Measurements from ENCODE around the gene TBL2.
"Not testable (repeated sequence)": the region's sequence is repeated elsewhere in the genome, so short reads cannot be mapped to it uniquely, and the experiment has no call there.

TBL2 gene, protein sequence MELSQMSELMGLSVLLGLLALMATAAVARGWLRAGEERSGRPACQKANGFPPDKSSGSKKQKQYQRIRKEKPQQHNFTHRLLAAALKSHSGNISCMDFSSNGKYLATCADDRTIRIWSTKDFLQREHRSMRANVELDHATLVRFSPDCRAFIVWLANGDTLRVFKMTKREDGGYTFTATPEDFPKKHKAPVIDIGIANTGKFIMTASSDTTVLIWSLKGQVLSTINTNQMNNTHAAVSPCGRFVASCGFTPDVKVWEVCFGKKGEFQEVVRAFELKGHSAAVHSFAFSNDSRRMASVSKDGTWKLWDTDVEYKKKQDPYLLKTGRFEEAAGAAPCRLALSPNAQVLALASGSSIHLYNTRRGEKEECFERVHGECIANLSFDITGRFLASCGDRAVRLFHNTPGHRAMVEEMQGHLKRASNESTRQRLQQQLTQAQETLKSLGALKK

DNA sequence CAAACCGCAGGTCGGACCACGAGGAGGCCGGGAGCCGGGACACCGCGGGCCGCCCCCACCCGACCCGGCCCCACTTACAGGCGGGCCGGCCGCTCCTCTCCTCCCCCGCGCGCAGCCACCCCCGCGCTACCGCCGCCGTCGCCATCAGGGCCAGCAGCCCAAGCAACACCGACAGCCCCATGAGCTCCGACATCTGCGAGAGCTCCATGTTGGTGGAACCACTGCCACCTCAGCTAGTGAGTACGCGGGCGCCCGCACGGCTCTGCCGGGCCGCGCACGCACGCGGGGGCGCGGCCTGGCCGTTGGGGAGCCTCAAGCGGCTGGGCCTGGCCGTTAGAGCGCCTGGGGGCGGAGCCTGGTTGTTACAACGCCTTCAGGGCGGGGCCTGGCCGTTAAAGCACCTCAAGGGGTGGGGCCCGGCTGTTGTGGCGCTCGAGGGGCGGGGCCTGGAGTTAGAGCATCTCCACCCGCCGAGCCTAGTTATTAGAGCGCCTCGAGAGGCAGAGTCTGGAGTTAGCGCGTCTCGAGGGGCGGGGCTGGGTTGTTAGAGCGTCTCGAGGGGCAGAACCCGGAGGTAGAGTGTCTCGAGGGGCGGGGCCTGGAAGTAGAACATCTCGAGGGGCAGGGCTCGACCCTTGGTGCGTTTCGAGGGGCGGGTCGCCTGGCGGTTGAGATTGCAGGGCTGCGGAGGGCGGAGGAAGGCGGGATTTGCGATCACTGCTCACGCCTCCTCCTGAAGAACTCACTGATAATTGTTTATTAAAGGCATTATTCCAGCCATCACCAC is at the start of gene TBL2:
Gene TBL2 (minus strand): TSS at position 238 of the 787 bp plus-strand sequence. CDS start 30 bp downstream, at position 208.
- peak; percentile 95 to 99 for DNase-seq (ENCODE audit: low read depth in 2 of 2)

DNA sequence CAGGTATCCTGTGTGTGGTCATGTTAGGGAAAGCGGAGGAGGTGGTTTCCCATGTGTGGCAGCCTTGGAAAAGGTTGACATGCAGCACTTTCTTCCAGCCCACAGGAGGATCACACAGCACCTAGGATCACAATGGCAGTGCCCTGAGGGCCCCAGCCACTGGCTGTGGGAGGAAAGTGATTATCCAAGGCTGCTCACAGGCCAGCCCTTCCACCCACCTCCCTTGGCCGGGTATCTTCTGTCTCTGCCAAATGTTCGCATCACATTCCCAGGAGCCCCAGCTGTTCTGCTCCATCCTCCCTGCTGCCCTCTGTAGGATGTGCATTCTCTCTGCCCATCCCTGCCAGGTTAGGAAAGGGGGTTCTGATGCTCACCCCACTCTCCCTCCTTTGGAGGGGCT is 48.4 kb upstream of the TBL2 start:
- DNase-seq (ENCODE audit: low read depth in 2 of 2) = no peak

DNA sequence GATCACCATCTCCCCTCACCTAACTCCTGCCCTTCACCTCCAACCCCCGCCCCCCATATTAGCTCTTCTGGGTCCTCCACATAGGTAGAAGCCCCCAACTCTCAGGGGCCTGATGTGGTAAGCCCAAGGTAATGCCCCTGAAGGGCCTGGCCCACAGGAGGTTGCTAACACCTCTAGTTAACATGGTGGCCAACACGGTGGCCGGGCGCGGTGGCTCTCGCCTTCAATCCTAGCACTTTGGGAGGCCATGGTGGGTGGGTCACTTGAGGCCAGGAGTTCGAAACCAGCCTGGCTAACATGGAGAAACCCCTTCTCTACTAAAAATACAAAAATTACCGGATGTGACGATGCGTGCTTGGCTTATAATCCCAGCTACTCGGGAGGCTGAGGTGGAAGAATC is 46.9 kb upstream of the TBL2 start:
- no peak for DNase-seq (ENCODE audit: low read depth in 2 of 2)

DNA sequence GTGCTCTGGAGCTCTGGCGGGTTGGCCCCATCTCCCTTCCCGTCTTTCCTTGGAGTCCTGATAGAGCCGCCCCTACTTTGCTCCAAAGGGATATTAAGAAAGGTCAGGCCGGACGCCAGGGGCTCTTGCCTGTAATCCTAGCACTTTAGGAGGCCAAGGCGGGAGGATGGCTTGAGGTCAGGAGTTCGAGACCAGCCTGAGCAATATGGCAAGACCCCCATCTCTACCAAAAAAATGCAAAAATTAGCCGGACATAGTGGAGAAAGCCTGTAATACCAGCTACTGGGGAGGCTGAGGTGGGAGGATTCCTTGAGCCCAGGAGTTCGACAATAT is 46.3 kb upstream of the TBL2 start:
- no peak for DNase-seq (ENCODE audit: low read depth in 2 of 2)

DNA sequence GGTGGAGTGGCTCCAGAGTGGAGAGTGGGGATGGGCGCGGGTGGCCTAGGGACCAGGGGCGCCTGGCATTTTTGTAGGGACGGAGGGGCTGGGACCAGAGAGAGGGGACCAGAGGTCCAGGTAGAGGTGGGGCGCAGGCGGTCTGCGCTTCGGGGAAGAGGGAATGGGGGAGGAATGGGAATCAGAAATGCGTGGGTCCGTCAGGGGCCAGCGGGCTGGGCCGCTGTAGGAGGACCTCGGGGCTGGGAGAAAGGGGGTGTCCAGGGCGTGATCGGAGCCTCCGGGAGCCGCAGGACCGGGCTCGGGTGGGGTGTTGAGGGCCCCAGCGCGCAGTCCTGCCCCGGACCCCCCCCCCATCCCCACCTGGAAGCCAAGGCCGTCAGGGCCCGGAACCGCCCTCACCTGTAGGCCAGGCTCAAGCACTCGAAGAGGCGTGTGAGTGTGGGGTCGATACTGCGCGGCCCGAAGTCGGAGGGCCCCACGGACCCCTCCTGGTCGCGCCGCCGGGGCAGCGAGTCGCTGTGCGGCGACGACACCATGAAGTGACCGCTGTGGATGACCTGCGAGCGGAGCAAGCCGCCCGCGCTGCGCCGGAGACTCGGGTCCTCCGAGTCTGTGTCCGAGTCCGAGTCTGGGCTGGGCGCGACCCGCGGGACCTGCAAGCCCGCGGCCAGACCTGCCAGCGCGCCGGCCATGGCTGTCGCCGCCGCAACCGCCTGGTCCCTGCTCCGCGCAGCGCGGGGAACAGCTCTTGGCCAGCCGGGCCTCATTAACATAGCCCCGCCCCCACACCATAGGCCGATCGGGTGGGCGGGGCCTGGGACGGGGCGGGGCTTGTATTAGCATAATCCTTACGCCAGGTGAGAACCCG is 45.7 kb upstream of the TBL2 start, which contains the start of gene MLXIPL:
Gene MLXIPL (minus strand): TSS at position 725 of the 871 bp plus-strand sequence. CDS start 30 bp downstream, at position 695.
- peak; percentile 14 to 40 for DNase-seq (ENCODE audit: low read depth in 2 of 2)

DNA sequence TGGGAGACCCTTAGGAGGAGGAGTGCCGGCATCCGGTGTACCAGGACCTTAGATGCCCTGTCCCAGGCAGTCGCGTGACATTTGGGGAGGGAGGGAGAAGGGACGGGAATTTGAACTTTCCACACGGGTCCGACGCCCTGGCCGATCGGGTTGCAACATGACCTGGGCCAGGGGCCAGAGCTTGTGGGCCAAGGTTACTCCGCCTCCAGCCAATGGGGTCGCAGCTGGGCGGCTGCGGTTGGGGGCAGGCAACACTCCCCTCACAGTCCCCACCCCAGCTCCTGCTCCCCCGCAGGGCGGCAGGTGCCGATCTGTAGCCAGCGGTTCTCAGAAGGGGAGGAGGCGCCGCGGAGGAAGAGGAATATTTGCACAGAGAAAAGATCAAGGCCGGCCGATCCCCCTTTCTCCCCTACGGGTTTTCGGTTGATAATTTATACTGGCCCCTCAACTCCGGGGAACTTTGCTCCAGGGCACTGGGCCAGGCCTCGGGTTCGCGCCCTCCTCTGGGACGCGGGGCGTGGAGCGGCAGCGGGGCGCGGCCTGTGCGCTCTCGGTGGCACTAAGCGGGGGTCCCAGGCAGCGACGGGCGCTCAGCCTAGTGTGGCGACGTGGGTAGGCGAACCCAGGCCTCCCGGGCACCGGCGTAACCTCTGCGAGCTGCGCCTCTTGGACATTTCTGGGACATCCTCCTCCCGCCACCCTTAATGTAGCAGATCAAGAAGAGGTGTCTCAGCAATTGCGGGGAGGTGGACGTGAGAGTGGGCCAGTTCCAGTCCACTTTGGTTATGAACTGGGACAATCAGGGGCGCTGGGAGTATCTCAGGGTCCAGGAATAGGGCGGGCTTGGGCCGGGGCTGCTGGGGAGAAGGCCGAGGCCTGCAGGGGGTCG is 44.8 kb upstream of the TBL2 start:
- no peak for DNase-seq (ENCODE audit: low read depth in 2 of 2)

DNA sequence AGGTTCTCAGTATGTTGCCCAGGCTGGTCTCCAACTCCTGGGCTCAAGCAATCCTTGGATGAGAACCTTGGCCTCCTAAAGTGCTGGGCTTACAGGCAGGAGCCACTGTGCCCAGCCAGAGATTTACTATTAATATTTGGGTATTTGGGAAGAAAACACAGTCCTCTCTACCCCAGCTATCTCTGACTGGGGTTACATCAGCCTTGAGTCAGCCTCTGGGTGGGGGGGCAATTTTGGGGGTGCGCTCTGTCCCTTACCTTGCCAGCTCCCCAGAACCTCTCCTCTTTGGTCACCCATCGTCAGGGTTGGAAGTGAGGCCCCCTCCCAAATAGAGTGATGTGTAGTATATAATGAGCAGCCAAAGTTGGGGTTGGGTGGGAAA is 44.1 kb upstream of the TBL2 start:
- DNase-seq (ENCODE audit: low read depth in 2 of 2) = no peak

DNA sequence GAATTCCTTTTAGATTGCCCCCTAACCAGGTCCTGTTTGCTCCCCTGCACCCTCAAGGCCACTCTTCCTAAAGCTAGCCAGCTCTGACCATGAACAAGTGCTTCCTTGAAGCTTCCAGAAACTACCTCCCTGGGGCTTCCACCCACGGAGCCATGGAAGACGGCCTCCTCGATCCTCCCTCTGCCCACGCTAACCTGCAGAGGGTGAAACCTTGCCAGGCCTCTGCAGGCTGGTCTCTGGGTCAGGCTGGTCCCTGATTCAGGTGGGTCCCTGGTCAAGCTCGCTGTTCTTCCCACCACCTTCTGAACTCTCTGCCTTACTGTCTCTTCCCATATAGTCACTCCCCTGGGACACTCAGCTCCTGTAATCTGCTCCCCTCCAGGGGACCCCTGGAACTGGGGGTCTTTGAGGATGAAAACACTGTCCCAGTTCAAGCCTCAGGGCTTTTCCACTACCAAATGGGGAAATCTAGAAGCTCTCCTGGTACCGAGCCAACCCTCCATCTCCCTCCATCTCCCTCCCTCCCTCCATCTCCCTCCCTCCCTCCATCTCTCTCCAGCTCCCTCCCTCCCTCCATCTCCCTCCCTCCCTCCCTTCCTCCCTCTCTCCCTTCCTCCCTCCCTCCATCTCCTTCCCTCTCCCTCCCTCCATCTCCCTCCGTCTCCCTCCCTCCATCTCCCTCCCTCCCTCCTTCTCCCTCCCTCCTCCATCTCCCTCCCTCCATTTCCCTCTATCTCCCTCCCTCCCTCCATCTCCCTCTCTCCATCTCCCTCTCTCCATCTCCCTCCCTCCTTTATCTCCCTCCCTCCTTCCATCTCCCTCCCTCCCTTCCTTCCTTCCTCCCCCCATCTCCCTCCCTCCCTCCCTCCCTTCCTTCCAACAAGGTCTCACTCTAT is 43.0 kb upstream of the TBL2 start:
- DNase-seq (ENCODE audit: low read depth in 2 of 2) = no peak

DNA sequence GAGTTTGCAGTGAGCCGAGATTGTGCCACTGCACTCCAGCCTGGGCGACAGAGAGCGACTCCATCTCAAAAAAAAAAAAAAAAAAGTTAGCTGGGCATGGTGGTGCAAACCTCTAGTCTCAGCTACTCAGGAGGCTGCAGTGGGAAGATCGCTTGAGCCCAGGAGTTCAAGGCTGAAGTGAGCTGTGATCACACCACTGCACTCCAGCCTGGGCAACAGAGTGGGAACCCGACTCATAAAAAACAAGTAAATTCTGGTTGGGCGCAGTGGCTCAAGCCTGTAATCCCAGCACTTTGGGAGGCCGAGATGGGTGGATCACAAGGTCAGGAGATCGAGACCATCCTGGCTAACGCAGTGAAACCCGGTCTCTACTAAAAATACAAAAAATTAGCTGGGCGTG is 41.0 kb upstream of the TBL2 start:
- not testable (repeated sequence) for DNase-seq (ENCODE audit: low read depth in 2 of 2)

DNA sequence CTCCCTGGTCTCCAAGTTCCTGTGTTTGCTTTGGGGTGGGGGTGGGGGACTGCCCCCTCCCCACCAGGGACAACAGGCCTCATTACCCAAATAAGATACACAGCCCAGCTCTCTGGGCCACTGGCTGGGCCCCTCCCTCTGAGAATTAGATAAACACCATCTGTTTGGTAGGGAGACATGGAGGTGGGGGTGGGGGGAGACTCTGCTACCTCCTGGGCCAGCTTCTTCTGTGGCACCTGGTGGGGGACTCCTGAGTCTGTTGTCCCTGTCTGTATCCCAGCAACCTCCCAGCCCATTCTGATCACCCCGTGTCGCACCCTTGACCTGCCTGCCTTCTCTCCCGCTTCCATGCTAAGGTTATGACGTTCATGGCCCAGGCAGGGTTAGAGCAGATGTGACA is 40.2 kb upstream of the TBL2 start:
- no peak for DNase-seq (ENCODE audit: low read depth in 2 of 2)

DNA sequence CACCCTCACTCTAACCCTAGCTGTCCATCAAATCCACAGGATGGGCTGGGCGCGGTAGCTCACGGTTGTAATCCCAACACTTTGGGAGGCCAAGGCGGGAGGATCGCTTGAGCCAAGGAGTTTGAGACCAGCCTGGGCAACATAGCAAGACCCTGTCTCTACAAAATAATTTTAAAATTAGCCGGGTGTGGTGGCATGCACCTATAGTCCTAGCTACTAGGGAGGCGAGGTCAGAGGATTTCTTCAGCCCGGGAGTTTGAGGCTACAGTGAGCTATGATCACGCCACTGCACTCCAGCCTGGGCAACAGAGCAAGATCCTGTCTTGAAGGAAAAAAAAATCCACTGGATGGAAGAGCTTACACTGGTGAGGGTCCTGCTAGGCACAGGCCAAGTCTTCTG is 39.1 kb upstream of the TBL2 start:
- DNase-seq (ENCODE audit: low read depth in 2 of 2) = not testable (repeated sequence)

DNA sequence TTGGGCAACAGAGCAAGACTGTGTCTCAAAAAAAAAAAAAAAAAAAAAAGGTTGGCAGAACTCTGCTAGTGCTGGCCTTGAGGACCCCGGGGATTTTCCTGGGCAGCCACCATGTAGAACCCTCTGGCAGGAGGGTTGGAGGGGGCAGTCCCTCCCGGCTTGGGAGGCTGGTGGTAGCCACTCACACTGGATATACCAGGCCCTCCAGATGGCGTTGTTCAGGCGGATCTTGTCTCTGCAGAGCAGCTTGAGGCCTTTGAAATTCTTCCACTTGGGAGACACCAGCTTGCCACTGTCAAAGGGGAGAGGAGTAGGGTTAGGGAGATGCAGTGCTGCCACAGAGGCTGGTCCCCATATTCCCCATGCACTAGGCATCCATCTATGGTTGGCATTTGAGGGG is 37.5 kb upstream of the TBL2 start:
- DNase-seq (ENCODE audit: low read depth in 2 of 2) = no peak

DNA sequence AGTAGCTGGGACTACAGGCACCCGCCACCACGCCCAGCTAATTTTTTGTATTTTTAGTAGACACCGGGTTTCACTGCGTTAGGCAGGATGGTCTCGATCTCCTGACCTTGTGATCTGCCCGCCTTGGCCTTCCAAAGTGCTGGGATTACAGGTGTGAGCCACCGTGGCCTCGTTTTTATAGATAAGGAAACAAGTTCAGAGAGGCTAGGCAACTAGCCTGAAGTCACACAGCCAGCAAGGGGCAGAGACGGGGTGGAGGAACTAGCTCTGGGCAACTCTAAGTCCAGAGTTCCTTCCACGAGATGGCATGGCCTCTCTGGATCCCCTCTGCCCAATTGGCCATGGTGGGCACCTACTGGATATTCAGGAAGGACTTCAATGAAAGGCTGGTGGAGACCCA is 36.6 kb upstream of the TBL2 start:
- not testable (repeated sequence) for DNase-seq (ENCODE audit: low read depth in 2 of 2)

DNA sequence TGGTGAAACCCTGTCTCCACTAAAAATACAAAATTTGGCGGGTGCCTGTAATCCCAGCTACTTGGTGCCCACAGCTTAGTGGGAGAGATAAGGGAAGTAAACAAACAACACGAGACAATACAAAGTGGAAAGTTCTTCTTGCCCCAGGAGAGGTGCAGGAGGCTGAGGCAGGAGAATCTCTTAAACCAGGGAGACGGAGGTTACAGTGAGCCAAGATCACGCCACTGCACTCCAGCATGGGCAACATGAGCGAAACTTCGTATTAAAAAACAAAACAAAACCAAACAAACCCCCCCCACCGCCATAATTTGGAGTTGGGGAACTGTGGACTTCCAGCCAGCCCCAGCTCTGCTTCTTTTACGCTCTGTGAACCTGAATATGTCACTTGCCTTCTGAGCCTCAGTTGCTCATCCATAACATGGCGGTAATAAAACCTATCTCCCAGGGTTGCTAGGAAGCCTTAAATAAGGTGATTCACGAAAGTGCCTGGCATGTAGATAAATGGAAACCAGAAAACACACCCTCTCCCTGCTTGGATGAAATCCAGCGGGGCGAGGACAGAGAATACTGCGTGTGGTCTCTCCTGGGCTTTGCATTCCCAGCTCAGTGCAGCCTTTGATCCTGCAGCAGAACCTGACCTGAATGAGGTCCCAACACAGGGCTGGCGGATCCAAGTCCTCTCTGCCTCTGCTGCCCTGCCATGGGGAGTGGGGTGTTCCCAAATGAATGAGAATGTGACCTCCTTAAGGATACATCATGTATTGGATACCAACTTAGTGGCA is 35.8 kb upstream of the TBL2 start:
- DNase-seq (ENCODE audit: low read depth in 2 of 2) = no peak

DNA sequence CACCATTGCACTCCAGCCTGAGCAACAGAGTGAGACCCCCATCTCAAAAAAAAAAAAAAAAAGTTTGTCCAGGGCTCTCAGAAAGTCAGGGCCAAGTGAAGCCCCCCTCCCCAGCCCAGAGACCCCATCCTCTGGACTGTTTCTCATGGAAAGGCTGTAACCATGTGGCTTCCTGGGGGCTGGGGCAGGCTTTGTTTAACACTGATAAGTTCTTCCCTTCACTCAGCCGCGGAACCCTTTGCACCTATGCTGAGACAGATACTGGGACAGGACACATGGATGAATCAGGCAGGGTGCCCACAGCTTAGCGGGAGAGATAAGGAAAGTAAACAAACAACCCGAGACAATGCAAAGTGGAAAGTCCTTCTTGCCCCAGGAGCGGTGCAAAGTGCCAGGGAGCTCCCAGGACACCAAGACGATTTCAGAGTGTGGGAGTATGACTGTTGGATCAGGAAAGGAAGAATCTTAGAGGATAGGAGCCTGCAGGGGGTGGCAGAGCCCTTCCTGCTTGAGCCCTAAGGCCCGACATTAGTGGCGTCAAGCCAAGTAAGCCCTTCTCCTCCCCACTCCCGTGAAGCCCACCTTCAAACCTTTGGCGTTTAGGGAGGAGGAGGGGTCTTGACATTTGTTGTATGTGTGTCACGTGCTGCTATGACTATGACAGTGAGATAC is 34.4 kb upstream of the TBL2 start:
- DNase-seq (ENCODE audit: low read depth in 2 of 2) = no peak

DNA sequence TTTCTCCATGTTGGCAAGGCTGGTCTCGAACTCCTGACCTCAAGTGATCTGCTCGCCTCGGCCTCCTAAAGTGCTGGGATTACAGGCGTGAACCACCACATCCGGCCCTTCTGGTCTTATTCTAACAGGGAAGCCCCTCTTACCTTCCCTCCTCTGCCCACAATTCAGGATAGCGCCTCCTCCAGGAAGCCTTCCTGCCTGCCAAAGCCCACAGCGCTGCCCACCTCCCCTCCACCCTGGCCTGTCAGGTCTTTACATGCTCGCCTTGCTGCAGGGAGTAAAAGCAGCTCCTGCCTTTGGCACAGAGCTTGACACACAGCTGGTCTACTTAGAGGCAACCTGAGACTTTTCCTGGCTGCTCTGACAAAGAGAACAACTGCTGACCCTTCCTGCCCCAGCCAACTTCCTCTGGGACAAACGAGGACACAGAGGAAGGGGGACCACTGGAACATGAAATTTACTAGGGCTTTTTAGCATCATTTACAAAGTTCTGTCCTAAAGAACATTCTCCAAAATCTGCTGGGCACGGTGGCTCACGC is 32.7 kb upstream of the TBL2 start:
- DNase-seq (ENCODE audit: low read depth in 2 of 2) = no peak

DNA sequence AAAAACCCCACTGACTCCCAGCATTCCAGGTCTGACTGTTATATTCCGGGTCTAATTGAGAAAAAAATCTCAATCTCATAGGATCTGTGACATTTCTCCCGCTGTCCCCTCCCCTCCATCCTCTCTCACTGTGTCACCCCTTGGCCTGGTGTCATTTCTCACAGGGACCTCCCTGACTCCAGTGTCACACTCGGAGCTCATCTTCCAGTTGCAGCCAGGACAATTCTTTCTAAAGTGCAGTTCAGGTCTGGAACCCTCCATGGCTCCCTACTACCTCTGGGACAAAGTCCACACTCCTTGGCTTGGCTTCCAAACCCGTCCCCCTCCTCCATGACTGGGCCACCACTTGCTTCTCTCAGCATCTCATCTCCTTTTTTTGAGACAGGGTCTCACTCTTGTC is 31.7 kb upstream of the TBL2 start:
- no peak for DNase-seq (ENCODE audit: low read depth in 2 of 2)

DNA sequence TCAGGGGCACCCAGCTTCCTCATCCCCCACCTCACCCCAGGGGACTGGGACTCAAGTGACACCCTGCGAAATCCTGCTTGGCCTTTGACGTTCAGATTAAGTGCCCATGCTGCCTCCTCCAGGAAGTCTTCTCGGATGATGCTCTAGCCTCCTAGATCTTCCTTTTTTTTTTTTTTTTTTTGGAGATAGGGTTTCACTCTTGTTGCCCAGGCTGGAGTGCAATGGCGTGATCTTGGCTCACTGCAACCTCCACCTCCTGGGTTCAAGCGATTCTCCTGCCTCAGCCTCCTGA is 29.3 kb upstream of the TBL2 start:
- not testable (repeated sequence) for DNase-seq (ENCODE audit: low read depth in 2 of 2)

Measured in stimulated activated CD8-positive, alpha-beta memory T cell treated with anti-CD3 and anti-CD28 coated beads, Interleukin-2, amount 100 ng/mL, for 1 hour (primary cell).